K562 (cell line): ENCODE data around the gene FAR2. TPM values are rescaled to one million over a fixed set of nuclear protein-coding genes. Genes with fewer than 3 reads are reported as not detected.

Experiments
- ATAC-seq: fragments of 200-7000 bp; cut with Tn5 transposase; 3 replicates; pipeline ENCODE4 v1.9.1; 2020; ENCODE audit warnings: moderate library complexity
- BruUV-seq: library from RNA; stranded (reverse); fragments of 400-500 nt; replicated peaks from 2 replicates; lab custom pipeline; 2021; lab: Mats Ljungman, UMichigan
- CTCF ChIA-PET: fragments of 300-600 bp; formaldehyde crosslinking; extraction: SDS; loops from one replicate; lab custom pipeline; 2021; ENCODE audit warnings: low intra/inter-chr PET ratio; lab: Yijun Ruan, JAX
- POLR2A ChIA-PET: fragments of 300-600, 350-650 bp; sonication (Branson Sonifier 250); formaldehyde crosslinking; extraction: SDS; loops from one replicate; lab custom pipeline; 2021; ENCODE audit warnings: antibody characterized with exemption, inconsistent platforms; lab: Yijun Ruan, JAX
- DNase-seq, 4 experiments: peaks; one replicate each; pipeline versions ENCODE4 v3.0.0 to v3.0.0-alpha.2; 2011 to 2018; ENCODE audit warnings: low spot score in 3 of 4, mixed read lengths in 3 of 4; ENCODE audit errors: extremely low read depth in 1 of 4
- FAIRE-seq: peaks from 2 replicates; lab custom pipeline; 2011; peaks lifted over from hg19 to GRCh38; lab: Jason Lieb, UNC
- H2AFZ ChIP-seq: 2 replicates; pipeline ENCODE4 v1.6.0; 2011; ENCODE audit warnings: low read depth, low read length, control low read depth, inconsistent platforms
- H3K27ac ChIP-seq: fragments of 200-600 bp; 3 replicates; pipeline ENCODE4 v1.8.0; 2011; ENCODE audit warnings: low read depth, mild to moderate bottlenecking, control low read depth, inconsistent platforms, low read length, moderate library complexity, mixed read lengths; ENCODE audit errors: extremely low read depth
- H3K27me3 ChIP-seq, 2 experiments: fragments of 300-600 bp in 1 of 2; 2 replicates in 1 of 2; 3 replicates in 1 of 2; pipeline versions ENCODE4 v1.6.0 to v1.8.0; 2011; ENCODE audit warnings: inconsistent platforms in 2 of 2, low read length in 2 of 2, mild to moderate bottlenecking in 1 of 2, mixed read lengths in 1 of 2, moderate library complexity in 1 of 2; ENCODE audit not compliant: control insufficient read depth in 2 of 2, insufficient read depth in 2 of 2
- H3K36me3 ChIP-seq: fragments of 300-600 bp; 3 replicates; pipeline ENCODE4 v1.8.0; 2011; ENCODE audit warnings: mild to moderate bottlenecking, low read length, inconsistent platforms; ENCODE audit not compliant: control insufficient read depth, insufficient read depth
- H3K4me1 ChIP-seq, 2 experiments: fragments of 200-600 bp in 1 of 2; replicated peaks in 1 of 2; 2 replicates in 1 of 2; 3 replicates in 1 of 2; pipeline versions ENCODE4 v1.5.1 to v1.8.0; 2011; ENCODE audit warnings: inconsistent platforms in 2 of 2, low read length in 2 of 2, mild to moderate bottlenecking in 1 of 2, mixed read lengths in 1 of 2, moderate library complexity in 1 of 2; ENCODE audit not compliant: control insufficient read depth in 2 of 2, insufficient read depth in 2 of 2
- H3K4me2 ChIP-seq: 2 replicates; pipeline ENCODE4 v1.6.1; 2011; ENCODE audit warnings: low read length, control low read depth, inconsistent platforms, mixed read lengths; ENCODE audit not compliant: insufficient read depth
- H3K4me3 ChIP-seq: fragments of 200-600 bp; sonication (generic), shearing (Covaris generic); 2 replicates; pipeline ENCODE4 v1.5.1; 2016; ENCODE audit warnings: control low read depth, inconsistent platforms
- H3K79me2 ChIP-seq: fragments of 200-600 bp; 3 replicates; pipeline ENCODE4 v1.8.0; 2011; ENCODE audit warnings: low read length, inconsistent platforms; ENCODE audit not compliant: control insufficient read depth, insufficient read depth
- H3K9ac ChIP-seq, 2 experiments: 2 replicates each; pipeline versions ENCODE4 v1.6.0 to v1.6.1; 2011; ENCODE audit warnings: low read depth in 2 of 2, low read length in 2 of 2, control low read depth in 1 of 2, inconsistent platforms in 1 of 2, mild to moderate bottlenecking in 1 of 2, mixed read lengths in 1 of 2; ENCODE audit not compliant: insufficient read depth in 1 of 2
- H3K9me1 ChIP-seq: one replicate; pipeline ENCODE4 v1.6.0; 2011; ENCODE audit warnings: inconsistent platforms, mild to moderate bottlenecking, low read length, moderate library complexity; ENCODE audit not compliant: control insufficient read depth, insufficient read depth
- H3K9me3 ChIP-seq: replicated peaks from 2 replicates; pipeline ENCODE4 v1.5.1; 2011; ENCODE audit warnings: low read depth, low read length, inconsistent platforms; ENCODE audit not compliant: control insufficient read depth, insufficient read depth
- H4K20me1 ChIP-seq: replicated peaks from 2 replicates; pipeline ENCODE4 v1.6.1; 2011; ENCODE audit warnings: low read length, inconsistent platforms, mixed read lengths; ENCODE audit not compliant: control insufficient read depth, insufficient read depth
- GABPB1 ChIP-seq: sonication (generic); formaldehyde crosslinking; IDR thresholded peaks from 2 replicates; pipeline ENCODE4 v1.8.0; 2022; ENCODE audit warnings: mild to moderate bottlenecking, missing genetic modification reagents
- MCM5 ChIP-seq: fragments of 450-650 bp; IDR thresholded peaks from 2 replicates; pipeline ENCODE4 v1.6.1; 2016; ENCODE audit warnings: low read depth
- RBM39 ChIP-seq: fragments of 200-400 bp; formaldehyde crosslinking; optimal IDR thresholded peaks from 2 replicates; pipeline ENCODE3; 2018; ENCODE audit warnings: low read depth, low read length
- SRF ChIP-seq, 2 experiments: fragments of 250-450, 450-650 bp in 1 of 2; sonication (Bioruptor Pico) in 1 of 2; sonication (generic) in 1 of 2; formaldehyde crosslinking; IDR thresholded peaks; 2 replicates each; pipeline versions ENCODE4 v1.5.0 to v1.5.1; 2020 to 2022; ENCODE audit warnings: mild to moderate bottlenecking in 1 of 2, missing genetic modification reagents in 1 of 2
- TAF7 ChIP-seq: fragments of 450-650 bp; IDR thresholded peaks from 2 replicates; pipeline ENCODE4 v1.6.1; 2016; ENCODE audit warnings: missing genetic modification characterization, missing compliant biosample characterization
- U2AF2 ChIP-seq: fragments of 200-400 bp; formaldehyde crosslinking; optimal IDR thresholded peaks from 2 replicates; pipeline ENCODE3; 2017; ENCODE audit warnings: low read depth, mild to moderate bottlenecking, low read length
- WGBS: fragments of 100-300 bp; shearing (Covaris generic); methylation state at CpG from one replicate; pipeline ENCODE4 v1.1.6; 2016; ENCODE audit warnings: low coverage, mixed read lengths; ENCODE audit not compliant: insufficient coverage; ENCODE audit errors: missing lambda C conversion rate; 5-methylcytosine and 5-hydroxymethylcytosine counted together
- in situ Hi-C: fragments of 300-500 bp; cut with MboI; formaldehyde crosslinking; loops from 4 replicates; pipeline ENCODE4 v1.15.0; 2018; ENCODE audit warnings: inconsistent platforms, mixed read lengths
- intact Hi-C: fragments of 100-400 bp; cut with micrococcal nuclease; formaldehyde crosslinking; loops from 2 replicates; pipeline ENCODE4 v1.14.2; 2022
- polyA plus RNA-seq, 8 experiments: library from polyadenylated mRNA; depleted of rRNA in 4 of 8; stranded (reverse) in 5 of 8; unstranded in 3 of 8; fragments of >200 nt; fragmentation: Nextera tagmentation in 2 of 8; fragmentation: Illumina TruSeq in 1 of 8; extraction: Ambion mirVana in 2 of 8; extraction: Trizol in 1 of 8; gene quantifications; 2 replicates each; pipeline versions ENCODE4 v1.2.1 to v1.2.3, GENCODE V29; 2011 to 2014; ENCODE audit warnings: inconsistent platforms in 1 of 8, missing spikeins in 1 of 8
- total RNA-seq, 7 experiments: library from RNA; depleted of rRNA in 6 of 7; stranded (reverse); fragments of >200 nt in 6 of 7; fragmentation: Illumina TruSeq in 2 of 7; extraction: Trizol in 2 of 7; gene quantifications; 2 replicates each; pipeline versions ENCODE4 v1.2.1 to v1.2.3, GENCODE V29; 2011 to 2021; ENCODE audit warnings: low replicate concordance in 1 of 7
- TF ChIP-seq, protein P1 (sequence below): sonication (generic); formaldehyde crosslinking; IDR thresholded peaks from 2 replicates; pipeline ENCODE4 v1.8.0; 2022; ENCODE audit warnings: missing genetic modification reagents, mild to moderate bottlenecking, borderline replicate concordance

FAR2 gene
- total and polyA plus RNA-seq, 9 of the 15 experiments (the other 6 are each of a cell fraction or from before 2014, with no cell fraction given), result 5.0 to 13.4 (median 8.5) TPM

DNA sequence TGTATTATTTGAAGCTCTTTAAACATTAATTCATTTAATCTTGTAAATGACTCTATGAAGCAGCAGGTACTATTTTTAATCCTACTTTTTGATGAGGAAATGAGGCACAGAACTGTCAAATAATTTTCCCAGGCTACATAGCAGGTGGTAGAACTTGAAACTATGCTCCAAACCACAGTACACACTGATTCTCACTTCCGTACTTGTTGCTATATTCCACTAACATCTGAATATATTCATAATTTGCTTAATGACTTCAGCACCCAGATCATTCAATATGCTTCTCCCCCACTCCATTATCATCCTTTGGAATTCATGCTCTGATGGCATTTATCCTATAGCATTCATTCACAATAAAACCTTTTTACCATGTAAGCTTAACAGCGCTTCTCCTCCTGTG is 227.0 kb downstream of the FAR2 start:
- WGBS, result 100% methylated on average over 2 of the region's 2 CpGs
- H3K27ac ChIP-seq, result no peak overlapping the region
- H3K4me3 ChIP-seq, result no peak overlapping the region
- H3K9me3 ChIP-seq, result no peaks in the 10 kb centered on the region
- no peaks in the 10 kb centered on the region for H3K27me3 ChIP-seq
- no peak for ATAC-seq
- TF ChIP-seq MCM5, result no peak
- TF ChIP-seq, protein P1, sequence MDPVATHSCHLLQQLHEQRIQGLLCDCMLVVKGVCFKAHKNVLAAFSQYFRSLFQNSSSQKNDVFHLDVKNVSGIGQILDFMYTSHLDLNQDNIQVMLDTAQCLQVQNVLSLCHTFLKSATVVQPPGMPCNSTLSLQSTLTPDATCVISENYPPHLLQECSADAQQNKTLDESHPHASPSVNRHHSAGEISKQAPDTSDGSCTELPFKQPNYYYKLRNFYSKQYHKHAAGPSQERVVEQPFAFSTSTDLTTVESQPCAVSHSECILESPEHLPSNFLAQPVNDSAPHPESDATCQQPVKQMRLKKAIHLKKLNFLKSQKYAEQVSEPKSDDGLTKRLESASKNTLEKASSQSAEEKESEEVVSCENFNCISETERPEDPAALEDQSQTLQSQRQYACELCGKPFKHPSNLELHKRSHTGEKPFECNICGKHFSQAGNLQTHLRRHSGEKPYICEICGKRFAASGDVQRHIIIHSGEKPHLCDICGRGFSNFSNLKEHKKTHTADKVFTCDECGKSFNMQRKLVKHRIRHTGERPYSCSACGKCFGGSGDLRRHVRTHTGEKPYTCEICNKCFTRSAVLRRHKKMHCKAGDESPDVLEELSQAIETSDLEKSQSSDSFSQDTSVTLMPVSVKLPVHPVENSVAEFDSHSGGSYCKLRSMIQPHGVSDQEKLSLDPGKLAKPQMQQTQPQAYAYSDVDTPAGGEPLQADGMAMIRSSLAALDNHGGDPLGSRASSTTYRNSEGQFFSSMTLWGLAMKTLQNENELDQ (CRISPR knock-in tag), result no peak
- TF ChIP-seq SRF (CRISPR knock-in tag; IDR thresholded peaks at IDR 0.05), result no peak
- no peak for TF ChIP-seq U2AF2
- no peak for TF ChIP-seq TAF7
- TF ChIP-seq GABPB1 (CRISPR knock-in tag), result no peak
- no peak for TF ChIP-seq RBM39
- H3K9ac ChIP-seq, result no peak overlapping the region
- no peaks in the 10 kb centered on the region for H3K9me1 ChIP-seq
- H3K79me2 ChIP-seq, result peaks cover 88% of the 10 kb centered on the region
- no peak for FAIRE-seq
- no peaks in the 10 kb centered on the region; the same call in 1 of the 2 replicates for H4K20me1 ChIP-seq
- H3K4me1 ChIP-seq, result peaks cover 0 to 9% of the 10 kb centered on the region in 2 experiments; a peak in 3 of 5 replicates
- ChIA-PET POLR2A (interaction anchor here (0.6 to 1.1 kb wide), 2 partner anchors 57 to 170 kb away, joined by 3 read pairs; no protein-coding TSS in a partner anchor), CTCF (no interaction called here)
- H3K4me2 ChIP-seq, result no peak overlapping the region
- H2AFZ ChIP-seq, result no peak overlapping the region
- no peak for DNase-seq
- in situ Hi-C loops (no loop called here), intact Hi-C loops (no loop called here)
- no TSS peak for BruUV-seq
- H3K36me3 ChIP-seq, result peaks cover 24% of the 10 kb centered on the region; the same call in 2 of the 3 replicates
